PC-9 (cell line): ENCODE data around the gene A2ML1.

Experiments
- EZH2 ChIP-seq: fragments of 200-600 bp; sonication (generic); IDR thresholded peaks from 2 replicates; pipeline ENCODE4 v1.8.0; 2017; ENCODE audit warnings: antibody characterized with exemption, low read depth
- TF ChIP-seq, protein P1 (sequence below): fragments of 200-600 bp; sonication (generic); conservative IDR thresholded peaks from 2 replicates; pipeline ENCODE4 v1.6.1; 2017; ENCODE audit warnings: mixed run types, antibody characterized with exemption, mild to moderate bottlenecking, moderate library complexity

DNA sequence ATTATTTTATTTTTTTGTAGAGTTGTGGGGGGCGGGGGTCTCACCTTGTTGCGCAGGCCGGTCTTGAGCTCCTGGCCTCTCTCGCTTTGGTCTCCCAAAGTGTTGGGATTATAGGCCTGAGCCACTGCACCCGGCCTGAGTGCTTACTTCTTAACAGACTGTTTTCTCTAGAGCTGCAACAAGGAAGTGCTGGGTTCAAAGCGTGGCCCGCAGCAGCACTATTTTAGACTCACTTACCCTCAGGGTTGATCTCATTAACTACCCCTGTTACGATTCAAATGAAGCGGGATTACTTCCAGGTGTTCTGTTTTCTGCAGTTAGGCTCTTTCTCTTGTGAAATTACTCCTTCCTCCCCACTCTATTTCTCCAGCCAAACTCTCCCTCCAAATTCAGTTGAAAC lies 8.7 kb downstream of the A2ML1 start:
- TF ChIP-seq, protein P1, sequence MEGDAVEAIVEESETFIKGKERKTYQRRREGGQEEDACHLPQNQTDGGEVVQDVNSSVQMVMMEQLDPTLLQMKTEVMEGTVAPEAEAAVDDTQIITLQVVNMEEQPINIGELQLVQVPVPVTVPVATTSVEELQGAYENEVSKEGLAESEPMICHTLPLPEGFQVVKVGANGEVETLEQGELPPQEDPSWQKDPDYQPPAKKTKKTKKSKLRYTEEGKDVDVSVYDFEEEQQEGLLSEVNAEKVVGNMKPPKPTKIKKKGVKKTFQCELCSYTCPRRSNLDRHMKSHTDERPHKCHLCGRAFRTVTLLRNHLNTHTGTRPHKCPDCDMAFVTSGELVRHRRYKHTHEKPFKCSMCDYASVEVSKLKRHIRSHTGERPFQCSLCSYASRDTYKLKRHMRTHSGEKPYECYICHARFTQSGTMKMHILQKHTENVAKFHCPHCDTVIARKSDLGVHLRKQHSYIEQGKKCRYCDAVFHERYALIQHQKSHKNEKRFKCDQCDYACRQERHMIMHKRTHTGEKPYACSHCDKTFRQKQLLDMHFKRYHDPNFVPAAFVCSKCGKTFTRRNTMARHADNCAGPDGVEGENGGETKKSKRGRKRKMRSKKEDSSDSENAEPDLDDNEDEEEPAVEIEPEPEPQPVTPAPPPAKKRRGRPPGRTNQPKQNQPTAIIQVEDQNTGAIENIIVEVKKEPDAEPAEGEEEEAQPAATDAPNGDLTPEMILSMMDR, result no peak
- TF ChIP-seq EZH2, result no peak
